CD4-positive, alpha-beta memory T cell (primary cell): Measurements from ENCODE around the gene DNMT3A. TPM values are rescaled to one million over a fixed set of nuclear protein-coding genes. Genes with fewer than 3 reads are reported as not detected.

Source experiments
- CTCF ChIA-PET: fragments of 350-600 bp; sonication (Branson Sonifier 250); formaldehyde crosslinking; loops from one replicate; lab custom pipeline; 2021; ENCODE audit warnings: inconsistent platforms; ENCODE audit not compliant: partially characterized antibody; lab: Charles Lee
- POLR2A ChIA-PET: fragments of 350-600 bp; sonication (Branson Sonifier 250); formaldehyde crosslinking; loops from one replicate; lab custom pipeline; 2021; ENCODE audit not compliant: partially characterized antibody; lab: Charles Lee
- DNase-seq, 5 donors: peaks; one replicate each; pipeline versions ENCODE4 v3.0.0 to v3.0.0-alpha.2; 2020 to 2022; ENCODE audit warnings: mixed read lengths in 1 of 5
- H3K27ac ChIP-seq: one replicate; pipeline ENCODE4 v1.7.0; 2013; ENCODE audit warnings: low read depth, low read length
- H3K27me3 ChIP-seq: 2 replicates; pipeline ENCODE4 v1.7.0; 2013; ENCODE audit warnings: mild to moderate bottlenecking, low read length, moderate library complexity; ENCODE audit not compliant: insufficient read depth
- H3K36me3 ChIP-seq: 2 replicates; pipeline ENCODE4 v1.7.0; 2013; ENCODE audit warnings: mild to moderate bottlenecking, low read length, moderate library complexity; ENCODE audit not compliant: insufficient read depth
- H3K4me1 ChIP-seq: 2 replicates; pipeline ENCODE4 v1.7.0; 2013; ENCODE audit warnings: mild to moderate bottlenecking, low read length, moderate library complexity; ENCODE audit not compliant: insufficient read depth
- H3K4me3 ChIP-seq, 2 donors: one replicate each; pipeline ENCODE4 v1.7.0; 2013; ENCODE audit warnings: low read length in 2 of 2, mild to moderate bottlenecking in 1 of 2
- H3K9me3 ChIP-seq, 2 donors: one replicate each; pipeline ENCODE4 v1.7.0; 2013; ENCODE audit warnings: low read length in 2 of 2, control low read depth in 1 of 2; ENCODE audit not compliant: control insufficient read depth in 1 of 2
- H3K27ac Mint-ChIP-seq, 7 donors: one replicate each; pipeline ENCODE4 v1.8.0; 2020 to 2021; ENCODE audit warnings: mixed read lengths in 7 of 7, mild to moderate bottlenecking in 6 of 7, inconsistent platforms in 3 of 7, moderate library complexity in 3 of 7
- H3K27me3 Mint-ChIP-seq, 2 donors: one replicate each; pipeline ENCODE4 v1.8.0; 2020 to 2021; ENCODE audit warnings: mixed read lengths in 2 of 2
- H3K36me3 Mint-ChIP-seq, 2 donors: one replicate each; pipeline ENCODE4 v1.8.0; 2020 to 2021; ENCODE audit warnings: mixed read lengths in 2 of 2, inconsistent platforms in 1 of 2, mild to moderate bottlenecking in 1 of 2
- H3K4me1 Mint-ChIP-seq, 4 donors: one replicate each; pipeline ENCODE4 v1.8.0; 2020 to 2021; ENCODE audit warnings: mixed read lengths in 4 of 4, mild to moderate bottlenecking in 1 of 4
- H3K4me3 Mint-ChIP-seq, 8 donors: one replicate each; pipeline ENCODE4 v1.8.0; 2020 to 2021; ENCODE audit warnings: mixed read lengths in 8 of 8, mild to moderate bottlenecking in 7 of 8, moderate library complexity in 6 of 8, inconsistent platforms in 3 of 8
- H3K9me3 Mint-ChIP-seq, 8 donors: one replicate each; pipeline ENCODE4 v1.8.0; 2020 to 2021; ENCODE audit warnings: mixed read lengths in 8 of 8, mild to moderate bottlenecking in 5 of 8, inconsistent platforms in 3 of 8, moderate library complexity in 1 of 8
- intact Hi-C: fragments of 100-400 bp; cut with micrococcal nuclease; formaldehyde crosslinking; loops from one replicate; pipeline ENCODE4 v1.15.1; 2023
- polyA plus RNA-seq, 2 donors: library from polyadenylated mRNA; unstranded; fragments of 300-500 nt; fragmentation: Illumina TruSeq; gene quantifications; one replicate each; pipeline ENCODE4 v1.2.3, GENCODE V29; 2021
- total RNA-seq, 2 experiments: library from RNA; stranded (reverse); gene quantifications; one replicate each; pipeline ENCODE4 v1.2.3, GENCODE V29; 2021

Gene DNMT3A
- total and polyA plus RNA-seq, 4 experiments from 2014 or later, result 7.5 to 71.6 (median 38.4) TPM

GRCh38 chr2:25336383-25336841 lies 5.3 kb downstream of the DNMT3A start:
- Histone ChIP-seq H3K9me3 (no peaks in the 10 kb centered on the region), H3K27me3 (no peaks in the 10 kb centered on the region), H3K4me3 (no peak overlapping the region), H3K27ac (no peak overlapping the region), H3K36me3 (no peaks in the 10 kb centered on the region), H3K4me1 (peaks cover 70% of the 10 kb centered on the region)
- Mint-ChIP-seq H3K27me3 (no peaks in the 10 kb centered on the region), H3K27ac (peak overlapping the region; percentile 42 to 71 (median 60)), H3K4me3 (peak overlapping the region in 3 of 8 donors; percentile 54 to 61 (median 56)), H3K4me1 (peaks cover 51 to 83% (median 68%) of the 10 kb centered on the region in 4 donors), H3K9me3 (no peaks in the 10 kb centered on the region), H3K36me3 (peaks cover under 1 to 13% of the 10 kb centered on the region in 2 donors)
- POLR2A ChIA-PET, result interaction anchor here (1.2 to 4.8 kb wide), 8 partner anchors 13 to 63 kb away, joined by 4 to 21 read pairs (median 8); no protein-coding TSS in a partner anchor
- CTCF ChIA-PET, result interaction anchor here (1.1 to 6.2 kb wide), 4 partner anchors 13 to 60 kb away, joined by 3 to 28 read pairs (median 6); no protein-coding TSS in a partner anchor
- intact Hi-C loops, result no loop called here
- no peak for DNase-seq

DNA sequence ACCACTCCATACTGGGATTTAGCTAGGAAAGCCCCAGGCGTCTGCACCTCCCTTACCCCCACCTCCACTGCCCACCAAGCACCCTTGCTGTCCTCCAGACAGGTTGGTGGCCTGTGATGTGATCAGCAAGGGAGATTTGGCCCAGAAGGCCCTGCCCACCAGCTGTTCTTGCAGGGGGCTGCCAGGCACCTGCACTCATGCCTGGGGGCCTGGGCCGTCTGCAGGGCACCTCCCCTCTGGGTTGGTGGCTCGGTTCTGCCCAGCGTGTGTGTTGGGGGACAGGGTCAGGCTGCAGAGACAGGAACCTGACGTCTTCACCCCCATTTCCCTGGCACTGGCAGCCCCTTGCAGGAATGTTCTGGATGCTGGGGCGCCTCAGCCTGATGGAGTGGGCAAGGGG lies 5.8 kb downstream of the DNMT3A start:
- Histone ChIP-seq H3K9me3 (no peaks in the 10 kb centered on the region), H3K4me3 (no peak overlapping the region), H3K27ac (no peak overlapping the region), H3K36me3 (no peaks in the 10 kb centered on the region), H3K27me3 (no peaks in the 10 kb centered on the region), H3K4me1 (peaks cover 70% of the 10 kb centered on the region)
- DNase-seq, result no peak
- Mint-ChIP-seq H3K27me3 (no peaks in the 10 kb centered on the region), H3K36me3 (peaks cover 4 to 13% of the 10 kb centered on the region in 2 donors), H3K4me1 (peaks cover 53 to 88% (median 71%) of the 10 kb centered on the region in 4 donors), H3K27ac (peak overlapping the region in 6 of 7 donors; percentile 15 to 87 (median 48)), H3K9me3 (no peaks in the 10 kb centered on the region), H3K4me3 (peak overlapping the region in 2 of 8 donors; percentile 27 to 71)
- ChIA-PET POLR2A (interaction anchor here (1.6 to 4.8 kb wide), 6 partner anchors 13 to 60 kb away, joined by 5 to 21 read pairs (median 12); no protein-coding TSS in a partner anchor), CTCF (interaction anchor here (1.2 to 6.2 kb wide), 3 partner anchors 13 to 60 kb away, joined by 3 to 28 read pairs (median 7); no protein-coding TSS in a partner anchor)
- intact Hi-C loops, result no loop called here

DNA sequence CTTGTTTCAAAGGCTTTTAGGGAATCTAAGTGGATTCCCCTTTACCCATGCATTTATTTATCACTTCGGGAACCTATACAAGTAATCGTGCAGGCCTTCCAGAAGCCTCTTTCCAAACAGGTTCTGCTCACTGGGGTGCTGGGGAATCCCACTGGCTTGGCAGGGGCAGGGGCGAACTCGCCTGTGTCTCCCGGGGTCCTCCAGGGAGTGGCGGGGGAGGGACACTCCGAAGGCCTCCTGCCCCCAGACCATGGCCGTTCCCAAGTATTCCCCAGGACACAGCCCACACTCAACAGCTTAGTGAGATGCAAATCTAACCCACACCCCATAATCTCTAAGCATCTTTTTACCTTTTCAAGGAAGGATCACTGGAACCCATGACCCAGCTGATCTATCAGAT lies 6.5 kb downstream of the DNMT3A start:
- ChIA-PET POLR2A (interaction anchor here (1.6 to 4.8 kb wide), 4 partner anchors 12 to 59 kb away, joined by 5 to 21 read pairs (median 10); no protein-coding TSS in a partner anchor), CTCF (interaction anchor here (0.8 to 6.2 kb wide), 3 partner anchors 22 to 26 kb away, joined by 3 to 28 read pairs (median 3); no protein-coding TSS in a partner anchor)
- Histone ChIP-seq H3K27ac (no peak overlapping the region), H3K36me3 (no peaks in the 10 kb centered on the region), H3K4me1 (peaks cover 68% of the 10 kb centered on the region), H3K27me3 (no peaks in the 10 kb centered on the region), H3K4me3 (no peak overlapping the region), H3K9me3 (no peaks in the 10 kb centered on the region)
- Mint-ChIP-seq H3K9me3 (no peaks in the 10 kb centered on the region), H3K36me3 (peaks cover 7 to 13% of the 10 kb centered on the region in 2 donors), H3K27me3 (no peaks in the 10 kb centered on the region), H3K4me3 (peak overlapping the region in 6 of 8 donors; percentile 27 to 71 (median 62)), H3K27ac (peak overlapping the region in 6 of 7 donors; percentile 57 to 90 (median 84)), H3K4me1 (peaks cover 56 to 94% (median 75%) of the 10 kb centered on the region in 4 donors)
- intact Hi-C loops, result no loop called here
- DNase-seq, result no peak

DNA sequence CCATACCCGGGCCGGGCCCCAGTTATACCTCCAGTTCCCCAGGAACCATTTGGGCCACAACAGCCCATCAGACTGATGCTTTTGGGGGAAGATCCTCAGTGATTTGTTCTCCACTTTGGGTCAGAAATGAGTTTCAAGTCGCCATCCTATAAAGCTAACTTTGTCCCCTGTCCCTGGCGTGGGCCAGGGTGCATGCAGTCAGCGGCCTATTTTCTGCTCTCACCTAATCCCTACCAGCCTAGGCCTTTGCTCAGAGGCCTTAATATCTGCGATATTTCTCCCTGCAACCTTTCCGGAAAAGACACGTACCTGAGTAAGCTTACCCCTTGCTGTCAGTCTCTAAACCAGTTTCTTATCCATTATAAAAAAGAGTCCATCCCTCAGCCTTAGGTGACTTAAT lies 7.2 kb downstream of the DNMT3A start:
- peaks cover 7 to 13% of the 10 kb centered on the region in 2 donors for H3K36me3 Mint-ChIP-seq
- ChIA-PET CTCF (interaction anchor here (1.0 to 2.1 kb wide), 3 partner anchors 21 to 58 kb away, joined by 3 to 8 read pairs (median 4); no protein-coding TSS in a partner anchor), POLR2A (interaction anchor here (0.8 to 4.8 kb wide), 6 partner anchors 8 to 61 kb away, joined by 4 to 21 read pairs (median 7); partner anchors contain the start of gene DNMT3A)
- Histone ChIP-seq H3K36me3 (no peaks in the 10 kb centered on the region), H3K4me1 (peaks cover 61% of the 10 kb centered on the region), H3K27ac (peak overlapping the region; percentile 9), H3K9me3 (no peaks in the 10 kb centered on the region), H3K4me3 (peak overlapping the region in 1 of 2 donors; percentile 20), H3K27me3 (no peaks in the 10 kb centered on the region)
- no peaks in the 10 kb centered on the region for H3K9me3 Mint-ChIP-seq
- peak overlapping the region; percentile 57 to 90 (median 84) for H3K27ac Mint-ChIP-seq
- peak overlapping the region in 7 of 8 donors; percentile 29 to 71 (median 67) for H3K4me3 Mint-ChIP-seq
- intact Hi-C loops, result no loop called here
- peaks cover 63 to 97% (median 77%) of the 10 kb centered on the region in 4 donors for H3K4me1 Mint-ChIP-seq
- no peak for DNase-seq
- no peaks in the 10 kb centered on the region for H3K27me3 Mint-ChIP-seq

- ChIA-PET CTCF (interaction anchor here (0.8 to 2.1 kb wide), 4 partner anchors 8 to 57 kb away, joined by 3 to 8 read pairs (median 4); no protein-coding TSS in a partner anchor), POLR2A (interaction anchor here (0.6 to 4.8 kb wide), 8 partner anchors 9 to 61 kb away, joined by 3 to 21 read pairs (median 4); partner anchors contain the start of gene DNMT3A)
- DNase-seq, result peak in 1 of 5 donors; percentile 28
- intact Hi-C loops, result no loop called here
- Mint-ChIP-seq H3K27me3 (no peaks in the 10 kb centered on the region), H3K4me3 (peak overlapping the region in 6 of 8 donors; percentile 58 to 71 (median 68)), H3K9me3 (no peaks in the 10 kb centered on the region), H3K4me1 (peaks cover 58 to 94% (median 74%) of the 10 kb centered on the region in 4 donors), H3K36me3 (peaks cover 7 to 9% of the 10 kb centered on the region in 2 donors), H3K27ac (peak overlapping the region; percentile 4 to 90 (median 84))
- H3K36me3 ChIP-seq, result no peaks in the 10 kb centered on the region
- peak overlapping the region in 1 of 2 donors; percentile 20 for H3K4me3 ChIP-seq
- H3K9me3 ChIP-seq, result no peaks in the 10 kb centered on the region
- no peaks in the 10 kb centered on the region for H3K27me3 ChIP-seq
- H3K27ac ChIP-seq, result peak overlapping the region; percentile 9
- H3K4me1 ChIP-seq, result peaks cover 56% of the 10 kb centered on the region
Observed at GRCh38 chr2:25333981-25334380, 7.7 kb downstream of the DNMT3A start.

- no peaks in the 10 kb centered on the region for H3K27me3 ChIP-seq
- H3K9me3 Mint-ChIP-seq, result peaks cover 0 to 4% (median 3%) of the 10 kb centered on the region in 8 donors
- ChIA-PET POLR2A (interaction anchor here (0.7 to 1.8 kb wide), 3 partner anchors 18 to 30 kb away, joined by 4 to 5 read pairs (median 4); no protein-coding TSS in a partner anchor), CTCF (interaction anchor here (0.9 to 1.6 kb wide), 4 partner anchors 9 to 43 kb away, joined by 3 to 6 read pairs (median 4); no protein-coding TSS in a partner anchor)
- intact Hi-C loops, result no loop called here
- H3K36me3 ChIP-seq, result no peaks in the 10 kb centered on the region
- no peak overlapping the region for H3K27ac ChIP-seq
- H3K4me3 Mint-ChIP-seq, result no peak overlapping the region
- peaks cover 42% of the 10 kb centered on the region for H3K4me1 ChIP-seq
- peaks cover 11% of the 10 kb centered on the region in 2 donors for H3K36me3 Mint-ChIP-seq
- no peak for DNase-seq
- no peaks in the 10 kb centered on the region for H3K27me3 Mint-ChIP-seq
- H3K27ac Mint-ChIP-seq, result peak overlapping the region in 5 of 7 donors; percentile 11 to 87 (median 35)
- H3K4me3 ChIP-seq, result no peak overlapping the region
- no peaks in the 10 kb centered on the region for H3K9me3 ChIP-seq
- H3K4me1 Mint-ChIP-seq, result peaks cover 48 to 79% (median 64%) of the 10 kb centered on the region in 4 donors
Observed at GRCh38 chr2:25332571-25332970, 9.2 kb downstream of the DNMT3A start.
